Neural progenitor cell (in vitro differentiated cells): Measurements from ENCODE around the gene TMEM269.

Experiments used
- EZH2 ChIP-seq: fragments of 200-600 bp; sonication (generic); IDR thresholded peaks from 2 replicates; pipeline ENCODE4 v1.6.1; 2017; ENCODE audit warnings: antibody characterized with exemption, mild to moderate bottlenecking, moderate library complexity
- EZH2phosphoT487 ChIP-seq: fragments of 200-600 bp; sonication (generic); IDR thresholded peaks from 2 replicates; pipeline ENCODE4 v1.6.1; 2017; ENCODE audit warnings: antibody characterized with exemption
- TF ChIP-seq, protein P1 (sequence below): fragments of 200-600 bp; sonication (generic); IDR thresholded peaks from 2 replicates; pipeline ENCODE4 v1.5.1; 2017; ENCODE audit warnings: antibody characterized with exemption, mild to moderate bottlenecking

DNA sequence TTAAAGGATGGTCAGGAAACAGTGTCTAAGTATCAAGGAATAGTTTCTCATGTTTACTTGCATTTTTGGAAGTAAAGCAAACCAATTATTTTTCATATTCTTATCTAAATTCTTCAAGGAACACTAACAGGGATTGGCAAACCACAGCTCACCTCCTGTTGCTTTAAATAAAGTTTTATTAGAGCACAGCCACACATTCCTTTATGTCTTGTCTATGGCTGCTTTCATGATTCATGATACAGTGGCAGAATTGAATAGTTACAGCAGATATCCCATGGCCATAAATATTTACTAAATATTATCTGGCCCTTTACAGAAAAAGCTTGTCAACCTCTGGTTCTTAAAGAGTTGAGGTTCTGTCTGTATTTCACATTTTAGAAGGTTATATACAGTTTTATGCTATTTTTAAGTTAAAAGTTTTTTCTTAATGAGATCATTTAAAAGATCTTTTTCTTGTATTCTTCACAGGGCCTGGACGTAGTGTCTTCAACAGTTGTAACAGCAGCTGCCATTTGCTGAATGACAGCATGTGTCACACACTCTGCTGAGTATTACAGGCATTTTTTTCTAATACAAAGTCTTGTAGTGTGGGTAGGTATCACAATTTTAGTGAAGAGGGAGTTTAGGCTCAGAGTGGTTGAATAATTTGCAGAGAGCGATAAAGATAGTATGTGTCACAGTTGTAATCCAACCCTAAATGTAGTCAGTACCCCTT is 64.2 kb downstream of the TMEM269 start:
- TF ChIP-seq, protein P1, sequence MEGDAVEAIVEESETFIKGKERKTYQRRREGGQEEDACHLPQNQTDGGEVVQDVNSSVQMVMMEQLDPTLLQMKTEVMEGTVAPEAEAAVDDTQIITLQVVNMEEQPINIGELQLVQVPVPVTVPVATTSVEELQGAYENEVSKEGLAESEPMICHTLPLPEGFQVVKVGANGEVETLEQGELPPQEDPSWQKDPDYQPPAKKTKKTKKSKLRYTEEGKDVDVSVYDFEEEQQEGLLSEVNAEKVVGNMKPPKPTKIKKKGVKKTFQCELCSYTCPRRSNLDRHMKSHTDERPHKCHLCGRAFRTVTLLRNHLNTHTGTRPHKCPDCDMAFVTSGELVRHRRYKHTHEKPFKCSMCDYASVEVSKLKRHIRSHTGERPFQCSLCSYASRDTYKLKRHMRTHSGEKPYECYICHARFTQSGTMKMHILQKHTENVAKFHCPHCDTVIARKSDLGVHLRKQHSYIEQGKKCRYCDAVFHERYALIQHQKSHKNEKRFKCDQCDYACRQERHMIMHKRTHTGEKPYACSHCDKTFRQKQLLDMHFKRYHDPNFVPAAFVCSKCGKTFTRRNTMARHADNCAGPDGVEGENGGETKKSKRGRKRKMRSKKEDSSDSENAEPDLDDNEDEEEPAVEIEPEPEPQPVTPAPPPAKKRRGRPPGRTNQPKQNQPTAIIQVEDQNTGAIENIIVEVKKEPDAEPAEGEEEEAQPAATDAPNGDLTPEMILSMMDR = no peak
- TF ChIP-seq EZH2phosphoT487 (no peak), EZH2 (no peak)
